SU-DHL-6 (cell line): ENCODE data around the gene HIVEP3.

ENCODE experiments used
- H2AFZ ChIP-seq: fragments of 200-600 bp; sonication (generic); 2 replicates; pipeline ENCODE4 v1.6.1; 2014; ENCODE audit warnings: low read depth, mild to moderate bottlenecking, moderate library complexity, mixed read lengths, antibody characterized with exemption, low read length; ENCODE audit not compliant: severe bottlenecking
- H3F3A ChIP-seq: fragments of 200-600 bp; shearing (Covaris generic); 2 replicates; pipeline ENCODE4 v1.6.0; 2016; ENCODE audit warnings: antibody characterized with exemption, mild to moderate bottlenecking; ENCODE audit not compliant: insufficient read depth
- H3K27ac ChIP-seq: fragments of 200-600 bp; sonication (generic); 2 replicates; pipeline ENCODE4 v1.5.1; 2016; ENCODE audit warnings: low read depth, mild to moderate bottlenecking, low read length, moderate library complexity, mixed read lengths
- H3K27me3 ChIP-seq: fragments of 200-600 bp; sonication (generic), shearing (Covaris generic); 2 replicates; pipeline ENCODE4 v1.6.0; 2014; ENCODE audit warnings: mild to moderate bottlenecking, low read length
- H3K36me3 ChIP-seq: fragments of 200-600 bp; sonication (generic); 2 replicates; pipeline ENCODE4 v1.6.1; 2014; ENCODE audit warnings: mild to moderate bottlenecking, low read length, mixed read lengths
- H3K4me2 ChIP-seq: fragments of 300-600, 200-600 bp; shearing (Covaris generic), sonication (generic); 2 replicates; pipeline ENCODE4 v1.6.0; 2014; ENCODE audit warnings: low read length, low read depth, mild to moderate bottlenecking; ENCODE audit not compliant: poor library complexity, severe bottlenecking
- H3K4me3 ChIP-seq: fragments of 200-600 bp; sonication (generic); 2 replicates; pipeline ENCODE4 v1.5.1; 2014; ENCODE audit warnings: antibody characterized with exemption, low read length, mild to moderate bottlenecking, mixed read lengths; ENCODE audit not compliant: insufficient read depth, poor library complexity, severe bottlenecking
- H3K79me2 ChIP-seq: fragments of 200-600 bp; sonication (generic); 2 replicates; pipeline ENCODE4 v1.6.1; 2014; ENCODE audit warnings: mild to moderate bottlenecking, low read length, moderate library complexity; ENCODE audit not compliant: insufficient read depth
- H3K9ac ChIP-seq: fragments of 200-600 bp; sonication (generic); 2 replicates; pipeline ENCODE4 v1.7.0; 2014; ENCODE audit warnings: mild to moderate bottlenecking, low read length
- H3K9me2 ChIP-seq: fragments of 200-600 bp; sonication (generic); replicated peaks from 2 replicates; pipeline ENCODE4 v1.6.1; 2014; ENCODE audit warnings: low read length; ENCODE audit not compliant: insufficient read depth
- H3K9me3 ChIP-seq: fragments of 200-600 bp; sonication (generic); 2 replicates; pipeline ENCODE4 v1.6.1; 2014; ENCODE audit warnings: low read length, mixed read lengths; ENCODE audit not compliant: insufficient read depth
- H4K20me1 ChIP-seq: fragments of 200-600 bp; sonication (generic); 2 replicates; pipeline ENCODE4 v1.6.1; 2014; ENCODE audit warnings: low read depth, mild to moderate bottlenecking, antibody characterized with exemption, low read length, moderate library complexity, mixed read lengths
- CTCF ChIP-seq: fragments of 200-600 bp; sonication (generic); IDR thresholded peaks from one replicate; pipeline ENCODE4 v1.5.1; 2017; ENCODE audit warnings: antibody characterized with exemption, mild to moderate bottlenecking, low read length, moderate library complexity; ENCODE audit not compliant: insufficient read depth, poor library complexity, severe bottlenecking
- EZH2phosphoT487 ChIP-seq: fragments of 200-600 bp; sonication (generic), shearing (Covaris generic); conservative IDR thresholded peaks from 2 replicates; pipeline ENCODE4 v1.6.1; 2018; ENCODE audit warnings: mild to moderate bottlenecking, antibody characterized with exemption, low read length, moderate library complexity, mixed read lengths

Gene HIVEP3

GRCh38 chr1:41900603-41901444 is 17.9 kb downstream of the HIVEP3 start:
- no peaks in the 10 kb centered on the region for H3K9me2 ChIP-seq
- no peaks in the 10 kb centered on the region for H3K79me2 ChIP-seq
- TF ChIP-seq CTCF (no peak), EZH2phosphoT487 (no peak)
- no peaks in the 10 kb centered on the region for H3K36me3 ChIP-seq
- no peaks in the 10 kb centered on the region for H4K20me1 ChIP-seq
- no peaks in the 10 kb centered on the region for H3K27me3 ChIP-seq
- no peak overlapping the region for H2AFZ ChIP-seq
- H3K9ac ChIP-seq, result no peak overlapping the region
- no peaks in the 10 kb centered on the region for H3K9me3 ChIP-seq
- no peak overlapping the region for H3K27ac ChIP-seq
- H3K4me2 ChIP-seq, result no peak overlapping the region
- H3K4me3 ChIP-seq, result no peak overlapping the region
- H3F3A ChIP-seq, result no peaks in the 10 kb centered on the region

- TF ChIP-seq EZH2phosphoT487 (no peak), CTCF (no peak)
- H3K9ac ChIP-seq, result no peak overlapping the region
- no peak overlapping the region for H3K4me3 ChIP-seq
Measured at GRCh38 chr1:41898191-41898713, 20.5 kb downstream of the HIVEP3 start.

GRCh38 chr1:41895552-41895951 is 23.2 kb downstream of the HIVEP3 start:
- no peak for TF ChIP-seq CTCF
- H3K9ac ChIP-seq, result no peak overlapping the region
- H3K4me3 ChIP-seq, result no peak overlapping the region
- H3F3A ChIP-seq, result no peaks in the 10 kb centered on the region
- no peaks in the 10 kb centered on the region for H3K9me2 ChIP-seq
- H3K27ac ChIP-seq, result no peak overlapping the region
- no peaks in the 10 kb centered on the region for H3K27me3 ChIP-seq
- no peaks in the 10 kb centered on the region for H3K79me2 ChIP-seq
- no peak overlapping the region for H3K4me2 ChIP-seq
- H3K36me3 ChIP-seq, result no peaks in the 10 kb centered on the region
- H4K20me1 ChIP-seq, result no peaks in the 10 kb centered on the region
- H2AFZ ChIP-seq, result no peak overlapping the region
- H3K9me3 ChIP-seq, result no peaks in the 10 kb centered on the region

More at GRCh38 chr1:41898191-41898713, 20.5 kb downstream of the HIVEP3 start:
- H3K9me3 ChIP-seq, result no peaks in the 10 kb centered on the region
- no peaks in the 10 kb centered on the region for H3K9me2 ChIP-seq
- H3K36me3 ChIP-seq, result no peaks in the 10 kb centered on the region
- no peak overlapping the region for H3K4me2 ChIP-seq
- no peak overlapping the region for H3K27ac ChIP-seq
- H2AFZ ChIP-seq, result no peak overlapping the region
- no peaks in the 10 kb centered on the region for H4K20me1 ChIP-seq
- no peaks in the 10 kb centered on the region for H3K27me3 ChIP-seq
- no peaks in the 10 kb centered on the region for H3K79me2 ChIP-seq
- no peaks in the 10 kb centered on the region for H3F3A ChIP-seq
